GM12878 (cell line): Measurements from ENCODE around the gene TIGD1. TPM values are rescaled to one million over a fixed set of nuclear protein-coding genes. Genes with fewer than 3 reads are reported as not detected.

Source experiments
- ATAC-seq: fragments of 200-7000 bp; cut with Tn5 transposase; 3 replicates; pipeline ENCODE4 v1.9.1; 2020; ENCODE audit warnings: mild to moderate bottlenecking, moderate library complexity
- BruUV-seq: library from RNA; stranded (reverse); fragments of 400-500 nt; replicated peaks from 2 replicates; lab custom pipeline; 2021; lab: Mats Ljungman, UMichigan
- CTCF ChIA-PET: fragments of 300-600 bp; sonication (Branson Sonifier 250); formaldehyde crosslinking; extraction: SDS; loops from one replicate; lab custom pipeline; 2021; ENCODE audit warnings: inconsistent platforms; lab: Yijun Ruan, JAX
- POLR2A ChIA-PET: fragments of 350-600 bp; formaldehyde crosslinking; extraction: SDS; loops from one replicate; lab custom pipeline; 2021; ENCODE audit warnings: inconsistent platforms; lab: Charles Lee
- RAD21 ChIA-PET: fragments of 300-600 bp; sonication (Branson Sonifier 250); formaldehyde crosslinking; loops from one replicate; lab custom pipeline; 2023; ENCODE audit warnings: antibody characterized with exemption; ENCODE audit not compliant: unreplicated experiment; lab: Charles Lee
- SMC1A ChIA-PET: fragments of 300-600 bp; sonication (Branson Sonifier 250); formaldehyde crosslinking; loops from one replicate; lab custom pipeline; 2023; ENCODE audit not compliant: unreplicated experiment, uncharacterized antibody; lab: Charles Lee
- DNase-seq: peaks from one replicate; pipeline ENCODE4 v3.0.0-alpha.2; 2011; ENCODE audit warnings: low read depth, low spot score
- FAIRE-seq: peaks from 3 replicates; lab custom pipeline; 2011; peaks lifted over from hg19 to GRCh38; lab: Jason Lieb, UNC
- H2AFZ ChIP-seq: 2 replicates; pipeline ENCODE4 v1.6.0; 2011; ENCODE audit warnings: low read depth, low read length, control low read depth; ENCODE audit not compliant: control insufficient read depth
- H3K27ac ChIP-seq: 2 replicates; pipeline ENCODE4 v1.5.1; 2011; ENCODE audit warnings: control low read depth; ENCODE audit not compliant: control insufficient read depth, insufficient read depth
- H3K27me3 ChIP-seq, 2 experiments: replicated peaks in 1 of 2; 2 replicates each; pipeline versions ENCODE4 v1.6.0 to v1.6.1; 2011; ENCODE audit warnings: low read length in 1 of 2; ENCODE audit not compliant: control insufficient read depth in 2 of 2, insufficient read depth in 2 of 2
- H3K36me3 ChIP-seq, 2 experiments: 2 replicates each; pipeline ENCODE4 v1.5.1; 2011; ENCODE audit warnings: low read length in 1 of 2; ENCODE audit not compliant: control insufficient read depth in 2 of 2, insufficient read depth in 2 of 2
- H3K4me1 ChIP-seq: 2 replicates; pipeline ENCODE4 v1.6.1; 2011; ENCODE audit warnings: mild to moderate bottlenecking, low read length, moderate library complexity, mixed read lengths; ENCODE audit not compliant: control insufficient read depth, insufficient read depth
- H3K4me2 ChIP-seq: 2 replicates; pipeline ENCODE4 v1.6.0; 2011; ENCODE audit warnings: control low read depth; ENCODE audit not compliant: control insufficient read depth, insufficient read depth
- H3K4me3 ChIP-seq: fragments of 200-600 bp; sonication (generic); 2 replicates; pipeline ENCODE4 v1.5.1; 2016
- H3K79me2 ChIP-seq: 2 replicates; pipeline ENCODE4 v1.6.0; 2011; ENCODE audit warnings: low read length; ENCODE audit not compliant: control insufficient read depth, insufficient read depth
- H3K9ac ChIP-seq: 2 replicates; pipeline ENCODE4 v1.8.0; 2011; ENCODE audit warnings: low read length, control low read depth, mixed read lengths; ENCODE audit not compliant: control insufficient read depth, insufficient read depth
- H3K9me3 ChIP-seq: replicated peaks from 3 replicates; pipeline ENCODE4 v1.5.1; 2011; ENCODE audit warnings: mild to moderate bottlenecking, low read length; ENCODE audit not compliant: control insufficient read depth, insufficient read depth
- H4K20me1 ChIP-seq: 2 replicates; pipeline ENCODE4 v1.6.0; 2011; ENCODE audit not compliant: control insufficient read depth, insufficient read depth
- ASH2L ChIP-seq: fragments of 300-600, 200-600 bp; sonication (generic); IDR thresholded peaks from 2 replicates; pipeline ENCODE4 v1.6.1; 2017; ENCODE audit warnings: low read depth, mild to moderate bottlenecking, borderline replicate concordance
- BMI1 ChIP-seq: fragments of 450-650 bp; IDR thresholded peaks from 2 replicates; pipeline ENCODE4 v1.6.1; 2016; ENCODE audit warnings: mild to moderate bottlenecking, moderate library complexity, borderline replicate concordance
- HDAC2 ChIP-seq: fragments of 200-600 bp; sonication (generic); IDR thresholded peaks from 2 replicates; pipeline ENCODE4 v1.6.1; 2017
- JUND ChIP-seq: IDR thresholded peaks from 2 replicates; pipeline ENCODE4 v1.6.1; 2012; ENCODE audit warnings: low read depth, mild to moderate bottlenecking, low read length, improper control_type of control experiment, moderate library complexity
- MTA3 ChIP-seq: IDR thresholded peaks from 2 replicates; pipeline ENCODE4 v1.6.1; 2012; ENCODE audit warnings: low read length, inconsistent platforms, borderline replicate concordance
- NFYB ChIP-seq: IDR thresholded peaks from 2 replicates; pipeline ENCODE4 v1.6.1; 2011; ENCODE audit warnings: low read depth, mild to moderate bottlenecking, low read length, improper control_type of control experiment, moderate library complexity; ENCODE audit not compliant: insufficient read depth
- PAX5 ChIP-seq: IDR thresholded peaks from 2 replicates; pipeline ENCODE4 v1.6.1; 2011; ENCODE audit warnings: low read depth, low read length, borderline replicate concordance
- RAD51 ChIP-seq: fragments of 450-650 bp; IDR thresholded peaks from 2 replicates; pipeline ENCODE4 v1.6.1; 2016; ENCODE audit warnings: moderate library complexity, mild to moderate bottlenecking, inconsistent platforms
- RCOR1 ChIP-seq: conservative IDR thresholded peaks from 2 replicates; pipeline ENCODE4 v1.6.1; 2012; ENCODE audit warnings: low read depth, low read length, improper control_type of control experiment
- STAT3 ChIP-seq: IDR thresholded peaks from 2 replicates; pipeline ENCODE4 v1.6.1; 2011; ENCODE audit warnings: low read depth, low read length, improper control_type of control experiment
- TAF1 ChIP-seq: IDR thresholded peaks from 2 replicates; pipeline ENCODE4 v1.6.1; 2011; ENCODE audit warnings: mild to moderate bottlenecking, low read depth, low read length, borderline replicate concordance
- TCF3 ChIP-seq: IDR thresholded peaks from 2 replicates; pipeline ENCODE4 v1.6.1; 2012; ENCODE audit warnings: low read depth, mild to moderate bottlenecking, low read length, borderline replicate concordance; ENCODE audit not compliant: insufficient read depth
- WRNIP1 ChIP-seq: IDR thresholded peaks from 2 replicates; pipeline ENCODE4 v1.6.1; 2011; ENCODE audit warnings: low read depth, low read length, improper control_type of control experiment, borderline replicate concordance
- ZNF217 ChIP-seq: fragments of 450-650 bp; IDR thresholded peaks from 2 replicates; pipeline ENCODE4 v1.6.1; 2017; ENCODE audit warnings: antibody characterized with exemption, mild to moderate bottlenecking
- ZNF622 ChIP-seq: fragments of 450-650 bp; IDR thresholded peaks from 2 replicates; pipeline ENCODE4 v1.6.1; 2017; ENCODE audit warnings: mild to moderate bottlenecking, inconsistent platforms
- WGBS: methylation state at CpG from one replicate; pipeline ENCODE4 v1.1.6; 2016; ENCODE audit warnings: low lambda C conversion rate; ENCODE audit not compliant: insufficient replicate concordance, insufficient coverage; ENCODE audit errors: missing lambda C conversion rate; 5-methylcytosine and 5-hydroxymethylcytosine counted together
- in situ Hi-C: fragments of 300-500 bp; cut with MboI; formaldehyde crosslinking; loops from 9 replicates; pipeline ENCODE4 v1.14.3; 2018; ENCODE audit warnings: mixed read lengths
- intact Hi-C: fragments of 100-400 bp; cut with micrococcal nuclease; formaldehyde crosslinking; loops from one replicate; pipeline ENCODE4 v1.14.2; 2022; ENCODE audit not compliant: unreplicated experiment
- polyA plus RNA-seq, 11 experiments: library from polyadenylated mRNA; depleted of rRNA in 4 of 11; unstranded in 6 of 11; stranded (reverse) in 5 of 11; fragments of >200 nt; fragmentation: Nextera tagmentation in 4 of 11; fragmentation: Illumina TruSeq in 1 of 11; extraction: Ambion mirVana in 4 of 11; extraction: Trizol in 1 of 11; gene quantifications; 1 replicate in 1 of 11; 2 replicates in 10 of 11; pipeline versions ENCODE4 v1.2.1 to v1.2.3, GENCODE V29; 2011 to 2016; ENCODE audit warnings: inconsistent platforms in 2 of 11, missing spikeins in 2 of 11, low read depth in 1 of 11
- total RNA-seq, 4 experiments: library from RNA; depleted of rRNA in 3 of 4; stranded (reverse); fragments of >200 nt in 3 of 4; fragmentation: Illumina TruSeq in 1 of 4; extraction: Trizol in 1 of 4; gene quantifications; 2 replicates each; pipeline versions ENCODE4 v1.2.1 to v1.2.3, GENCODE V29; 2013 to 2021
- TF ChIP-seq, protein P1 (sequence below): IDR thresholded peaks from 2 replicates; pipeline ENCODE4 v1.6.1; 2012; ENCODE audit warnings: low read length, inconsistent platforms
- TF ChIP-seq, protein P2 (sequence below): IDR thresholded peaks from 2 replicates; pipeline ENCODE4 v1.6.1; 2011; ENCODE audit warnings: low read depth, mild to moderate bottlenecking, low read length, moderate library complexity, borderline replicate concordance; ENCODE audit errors: extremely low read depth

TIGD1 gene
- total and polyA plus RNA-seq, 10 of the 15 experiments (the other 5 are each of a cell fraction or from before 2014, with no cell fraction given), result 1.4 to 8.4 (median 5.6) TPM

DNA sequence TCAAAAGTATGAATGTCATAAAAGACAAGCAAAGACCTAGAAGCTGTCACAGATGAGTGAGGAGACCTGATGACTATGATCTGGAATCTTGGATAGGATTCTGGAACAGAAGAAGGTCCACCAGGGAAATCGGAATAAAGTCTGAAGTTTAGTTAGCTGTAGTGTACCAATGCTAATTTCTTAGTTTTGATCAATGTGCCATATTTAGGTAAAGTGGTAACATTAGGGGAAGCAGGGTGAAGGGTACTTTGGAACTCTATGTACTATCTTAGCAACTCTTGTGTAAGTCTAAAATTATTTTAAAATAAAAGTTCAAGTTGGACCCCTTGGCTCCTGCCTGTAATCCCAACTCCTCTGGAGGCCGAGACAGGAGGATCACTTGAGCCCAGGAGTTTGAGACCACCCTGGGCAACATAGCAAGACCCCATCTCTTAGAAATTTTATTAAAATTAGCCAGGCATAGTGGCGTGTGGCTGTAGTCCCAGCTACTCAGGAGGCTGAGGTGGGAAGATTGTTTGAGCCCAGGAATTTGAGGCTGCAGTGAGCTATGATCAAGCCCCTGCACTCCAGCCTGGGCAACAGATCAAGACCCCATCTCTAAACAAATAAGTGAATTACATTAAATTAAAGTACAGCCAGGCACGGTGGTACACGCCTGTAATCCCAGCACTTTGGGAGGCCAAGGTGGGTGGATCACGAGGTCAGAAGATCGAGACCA, 47.2 kb upstream of the TIGD1 start:
- H3K36me3 ChIP-seq, result no peaks in the 10 kb centered on the region
- CTCF ChIA-PET, result no interaction called here
- RAD21 ChIA-PET, result no interaction called here
- H4K20me1 ChIP-seq, result no peaks in the 10 kb centered on the region
- in situ Hi-C loops (no loop called here), intact Hi-C loops (no loop called here)
- no peak overlapping the region for H2AFZ ChIP-seq
- TF ChIP-seq TCF3 (no peak), HDAC2 (no peak), RAD51 (no peak), ZNF217 (no peak), JUND (no peak), PAX5 (no peak), STAT3 (no peak), ZNF622 (no peak), MTA3 (no peak), WRNIP1 (no peak), BMI1 (no peak), ASH2L (no peak), RCOR1 (no peak), NFYB (no peak), TAF1 (no peak)
- TF ChIP-seq, protein P1, sequence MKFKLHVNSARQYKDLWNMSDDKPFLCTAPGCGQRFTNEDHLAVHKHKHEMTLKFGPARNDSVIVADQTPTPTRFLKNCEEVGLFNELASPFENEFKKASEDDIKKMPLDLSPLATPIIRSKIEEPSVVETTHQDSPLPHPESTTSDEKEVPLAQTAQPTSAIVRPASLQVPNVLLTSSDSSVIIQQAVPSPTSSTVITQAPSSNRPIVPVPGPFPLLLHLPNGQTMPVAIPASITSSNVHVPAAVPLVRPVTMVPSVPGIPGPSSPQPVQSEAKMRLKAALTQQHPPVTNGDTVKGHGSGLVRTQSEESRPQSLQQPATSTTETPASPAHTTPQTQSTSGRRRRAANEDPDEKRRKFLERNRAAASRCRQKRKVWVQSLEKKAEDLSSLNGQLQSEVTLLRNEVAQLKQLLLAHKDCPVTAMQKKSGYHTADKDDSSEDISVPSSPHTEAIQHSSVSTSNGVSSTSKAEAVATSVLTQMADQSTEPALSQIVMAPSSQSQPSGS, result no peak
- TF ChIP-seq, protein P2, sequence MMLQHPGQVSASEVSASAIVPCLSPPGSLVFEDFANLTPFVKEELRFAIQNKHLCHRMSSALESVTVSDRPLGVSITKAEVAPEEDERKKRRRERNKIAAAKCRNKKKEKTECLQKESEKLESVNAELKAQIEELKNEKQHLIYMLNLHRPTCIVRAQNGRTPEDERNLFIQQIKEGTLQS, result no peak
- H3K27me3 ChIP-seq, result no peaks in the 10 kb centered on the region
- WGBS, result 51% methylated on average over 7 of the region's 7 CpGs
- H3K9me3 ChIP-seq, result no peaks in the 10 kb centered on the region
- BruUV-seq, result no TSS peak
- ATAC-seq, result no peak
- H3K4me3 ChIP-seq, result no peak overlapping the region
- H3K79me2 ChIP-seq, result no peaks in the 10 kb centered on the region
- no peaks in the 10 kb centered on the region for H3K4me1 ChIP-seq
- POLR2A ChIA-PET, result no interaction called here
- H3K4me2 ChIP-seq, result no peak overlapping the region
- no peak overlapping the region for H3K27ac ChIP-seq
- no peak for DNase-seq
- SMC1A ChIA-PET, result no interaction called here
- no peak overlapping the region for H3K9ac ChIP-seq
- no peak for FAIRE-seq
